NB4 (cell line): ENCODE measurements around the gene VGLL4.

Experiments
- POLR2A ChIP-seq: IDR thresholded peaks from 2 replicates; pipeline ENCODE4 v1.6.1; 2011; ENCODE audit warnings: mild to moderate bottlenecking; ENCODE audit not compliant: insufficient read length; ENCODE audit errors: extremely low read depth
- TF ChIP-seq, protein P1 (sequence below): IDR thresholded peaks from one replicate; pipeline ENCODE4 v1.5.1; 2012; ENCODE audit warnings: low read depth, low read length

DNA sequence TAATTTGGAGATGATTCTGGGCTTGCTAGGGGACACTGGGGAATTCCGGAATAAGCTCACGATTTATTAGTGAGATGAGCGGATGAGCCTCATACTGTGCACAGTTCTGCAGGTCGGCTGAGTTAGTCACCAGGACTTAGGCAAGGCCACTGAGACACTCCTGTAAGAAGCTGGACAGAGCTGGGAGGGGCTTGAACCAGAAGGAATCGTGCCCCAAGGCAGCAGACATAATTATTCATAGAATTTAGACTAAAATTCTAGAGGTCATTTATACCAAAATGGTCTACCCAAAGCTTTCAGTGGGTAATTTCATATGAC lies 121.4 kb downstream of the VGLL4 start:
- TF ChIP-seq, protein P1, sequence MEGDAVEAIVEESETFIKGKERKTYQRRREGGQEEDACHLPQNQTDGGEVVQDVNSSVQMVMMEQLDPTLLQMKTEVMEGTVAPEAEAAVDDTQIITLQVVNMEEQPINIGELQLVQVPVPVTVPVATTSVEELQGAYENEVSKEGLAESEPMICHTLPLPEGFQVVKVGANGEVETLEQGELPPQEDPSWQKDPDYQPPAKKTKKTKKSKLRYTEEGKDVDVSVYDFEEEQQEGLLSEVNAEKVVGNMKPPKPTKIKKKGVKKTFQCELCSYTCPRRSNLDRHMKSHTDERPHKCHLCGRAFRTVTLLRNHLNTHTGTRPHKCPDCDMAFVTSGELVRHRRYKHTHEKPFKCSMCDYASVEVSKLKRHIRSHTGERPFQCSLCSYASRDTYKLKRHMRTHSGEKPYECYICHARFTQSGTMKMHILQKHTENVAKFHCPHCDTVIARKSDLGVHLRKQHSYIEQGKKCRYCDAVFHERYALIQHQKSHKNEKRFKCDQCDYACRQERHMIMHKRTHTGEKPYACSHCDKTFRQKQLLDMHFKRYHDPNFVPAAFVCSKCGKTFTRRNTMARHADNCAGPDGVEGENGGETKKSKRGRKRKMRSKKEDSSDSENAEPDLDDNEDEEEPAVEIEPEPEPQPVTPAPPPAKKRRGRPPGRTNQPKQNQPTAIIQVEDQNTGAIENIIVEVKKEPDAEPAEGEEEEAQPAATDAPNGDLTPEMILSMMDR = no peak
- no peak for TF ChIP-seq POLR2A
